DMS153 (cell line): Measurements from ENCODE around the gene VDAC2.
"Not testable (repeated sequence)": the region's sequence is repeated elsewhere in the genome, so short reads cannot be mapped to it uniquely, and the experiment has no call there.

Source experiments
- DNase-seq: peaks from one replicate; lab custom pipeline; 2025; lab: John Stamatoyannopoulos, UW

The VDAC2 gene

DNA sequence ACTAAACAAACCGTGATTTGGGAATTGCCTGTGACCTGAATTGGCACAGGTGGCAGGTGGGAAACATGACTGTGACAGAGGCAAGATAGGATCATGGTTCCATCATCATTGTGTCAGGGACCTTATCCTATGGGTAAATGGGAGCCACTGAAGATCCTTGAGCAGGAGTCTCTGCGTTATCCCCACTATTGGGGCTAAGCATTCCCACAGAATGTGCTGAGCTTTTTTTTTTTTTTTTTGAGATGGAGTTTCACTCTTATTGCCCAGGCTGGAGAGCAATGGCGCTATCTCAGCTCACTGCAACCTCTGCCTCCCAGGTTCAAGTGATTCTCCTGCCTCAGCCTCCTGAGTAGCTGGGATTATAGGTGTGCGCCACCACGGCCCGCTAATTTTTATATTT, 10.6 kb upstream of the VDAC2 start:
- DNase-seq = not testable (repeated sequence)

DNA sequence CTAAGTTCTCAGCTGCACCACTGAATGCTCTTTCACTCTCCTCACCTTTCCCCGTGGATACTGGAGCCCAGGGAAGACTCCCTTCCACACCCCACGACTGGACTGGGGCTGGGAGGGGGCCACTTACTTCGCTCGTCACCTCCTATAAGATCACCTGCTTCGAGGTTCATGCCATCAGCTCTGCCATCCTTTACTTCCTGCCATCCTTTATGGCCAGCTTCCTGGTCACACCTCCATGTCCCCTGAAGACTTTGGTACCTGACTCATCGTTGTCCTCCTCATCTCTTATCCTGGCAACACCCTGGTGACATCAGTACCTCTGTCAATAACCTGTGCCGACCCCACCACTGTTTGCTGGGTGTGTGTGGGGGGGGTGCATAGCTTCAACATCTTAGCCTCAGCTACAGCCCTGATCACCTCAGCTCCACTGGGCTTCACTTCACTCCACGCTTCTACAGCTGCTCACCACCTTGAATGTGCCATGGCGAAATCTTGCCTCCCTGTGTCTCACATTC, 8.7 kb upstream of the VDAC2 start:
- DNase-seq = no peak

DNA sequence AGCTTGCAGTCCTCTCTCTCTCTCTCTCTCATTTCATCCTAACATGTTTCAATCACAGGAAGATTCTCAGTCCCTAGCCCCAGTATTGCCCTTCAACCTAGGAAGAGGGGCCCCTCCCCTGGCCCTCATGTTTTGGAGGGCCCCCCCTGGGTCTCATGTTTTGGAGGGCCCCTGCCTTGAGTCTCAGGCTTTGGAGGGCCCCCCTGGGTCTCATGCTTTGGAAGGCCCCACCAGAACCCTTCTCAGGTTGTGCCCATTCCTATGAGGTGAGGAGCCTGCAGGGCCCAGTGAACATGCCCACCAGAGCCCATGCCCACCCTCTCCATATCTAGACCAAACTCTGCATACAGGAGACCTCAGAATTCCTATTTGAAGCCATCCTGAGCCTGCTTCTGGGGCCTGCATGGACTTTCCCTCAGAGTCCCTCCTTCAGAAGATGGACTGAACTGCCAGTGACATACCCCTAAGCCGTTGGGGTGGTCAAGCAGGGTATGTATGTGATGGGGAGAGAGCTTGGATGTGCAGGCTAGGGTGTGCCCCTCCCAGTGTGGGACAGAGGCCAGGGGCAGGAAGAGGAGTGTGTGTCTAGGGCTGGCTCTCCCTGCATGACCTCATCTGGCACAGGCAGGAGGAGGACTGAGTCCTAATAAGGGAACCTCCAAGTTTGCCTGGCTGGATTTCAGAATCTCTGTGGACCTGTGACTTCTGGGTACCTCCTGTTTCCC, 8.1 kb upstream of the VDAC2 start:
- DNase-seq = no peak

DNA sequence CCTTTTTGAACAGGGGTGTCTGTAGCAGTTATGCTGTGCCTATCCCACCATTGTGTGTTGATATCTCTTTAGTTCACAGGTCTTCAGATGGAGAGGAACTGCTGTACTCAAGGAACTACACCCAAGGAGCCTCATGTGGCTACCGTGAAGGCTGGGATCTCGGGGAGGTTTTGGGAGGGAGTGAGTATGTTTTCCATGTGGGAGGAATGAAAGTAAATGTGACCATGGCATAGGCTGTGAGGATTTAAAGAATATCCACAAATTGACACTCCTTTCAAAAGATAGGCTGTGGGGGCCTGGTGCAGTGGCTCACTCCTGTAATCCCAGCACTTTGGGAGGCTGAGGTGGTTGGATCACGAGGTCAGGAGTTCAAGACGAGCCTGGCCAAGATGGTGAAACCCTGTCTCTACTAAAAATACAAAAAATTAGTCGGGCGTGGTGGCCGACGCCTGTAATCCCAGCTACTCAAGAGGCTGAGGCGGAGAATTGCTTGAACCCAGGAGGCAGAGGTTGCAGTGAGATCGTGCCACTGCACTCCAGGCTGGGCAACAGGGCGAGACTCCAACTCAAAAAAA, 7.5 kb upstream of the VDAC2 start:
- not testable (repeated sequence) for DNase-seq

DNA sequence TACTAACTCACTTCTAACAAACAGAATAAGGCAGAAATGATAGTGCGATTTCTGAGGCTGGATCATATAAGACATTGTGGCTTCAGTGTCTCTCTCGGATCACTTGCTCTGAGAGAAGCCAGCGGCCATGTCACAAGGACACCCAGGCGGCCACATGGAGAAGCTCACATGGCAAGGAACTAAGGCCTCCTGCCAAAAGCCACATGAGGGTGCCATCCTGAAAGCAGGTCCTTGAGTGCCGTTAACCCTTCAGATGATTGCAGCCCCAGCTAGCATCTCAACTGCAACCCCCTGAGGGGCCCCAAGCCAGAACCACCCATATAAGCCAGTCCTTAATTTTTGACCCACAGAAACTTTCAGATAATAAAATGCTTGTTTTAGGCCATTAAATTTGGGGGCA, 6.9 kb upstream of the VDAC2 start:
- no peak for DNase-seq

DNA sequence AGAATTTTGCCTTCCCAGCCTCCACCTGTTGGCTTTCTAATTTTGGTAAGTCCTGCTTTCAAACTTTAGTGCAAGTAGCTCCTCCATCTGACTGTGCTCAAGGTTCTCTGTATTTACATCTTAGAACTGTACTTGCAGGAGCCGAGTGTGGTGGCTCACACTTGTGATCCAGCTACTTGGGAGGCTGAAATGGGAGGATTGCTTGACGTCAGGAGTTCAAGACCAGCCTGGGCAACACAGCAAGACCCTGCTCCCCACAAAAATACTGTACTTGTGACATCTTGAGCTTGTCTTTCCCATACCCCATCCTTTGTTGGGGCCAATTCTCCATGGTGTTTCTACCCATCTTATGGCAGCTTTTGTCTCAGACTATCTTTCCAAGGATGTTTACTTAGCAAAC, 4.7 kb upstream of the VDAC2 start:
- DNase-seq = no peak

DNA sequence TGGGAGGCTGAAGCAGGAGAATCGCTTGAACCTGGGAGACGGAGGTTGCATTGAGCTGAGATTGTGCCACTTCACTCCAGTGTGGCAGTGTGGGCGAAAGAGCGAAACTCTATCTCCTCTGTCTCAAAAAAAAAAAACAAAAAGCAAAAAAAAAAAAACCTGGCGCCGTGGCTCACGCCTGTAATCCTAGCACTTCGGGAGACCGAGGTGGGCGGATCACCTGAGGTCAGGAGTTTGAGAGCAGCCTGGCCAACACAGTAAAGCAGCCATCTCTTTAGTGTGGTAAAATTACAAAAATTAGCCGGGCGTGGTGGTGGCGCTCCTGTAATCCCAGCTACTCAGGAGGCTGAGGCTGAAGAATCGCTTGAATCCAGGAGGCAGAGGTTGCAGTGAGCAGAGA, 4.0 kb upstream of the VDAC2 start:
- DNase-seq = not testable (repeated sequence)

DNA sequence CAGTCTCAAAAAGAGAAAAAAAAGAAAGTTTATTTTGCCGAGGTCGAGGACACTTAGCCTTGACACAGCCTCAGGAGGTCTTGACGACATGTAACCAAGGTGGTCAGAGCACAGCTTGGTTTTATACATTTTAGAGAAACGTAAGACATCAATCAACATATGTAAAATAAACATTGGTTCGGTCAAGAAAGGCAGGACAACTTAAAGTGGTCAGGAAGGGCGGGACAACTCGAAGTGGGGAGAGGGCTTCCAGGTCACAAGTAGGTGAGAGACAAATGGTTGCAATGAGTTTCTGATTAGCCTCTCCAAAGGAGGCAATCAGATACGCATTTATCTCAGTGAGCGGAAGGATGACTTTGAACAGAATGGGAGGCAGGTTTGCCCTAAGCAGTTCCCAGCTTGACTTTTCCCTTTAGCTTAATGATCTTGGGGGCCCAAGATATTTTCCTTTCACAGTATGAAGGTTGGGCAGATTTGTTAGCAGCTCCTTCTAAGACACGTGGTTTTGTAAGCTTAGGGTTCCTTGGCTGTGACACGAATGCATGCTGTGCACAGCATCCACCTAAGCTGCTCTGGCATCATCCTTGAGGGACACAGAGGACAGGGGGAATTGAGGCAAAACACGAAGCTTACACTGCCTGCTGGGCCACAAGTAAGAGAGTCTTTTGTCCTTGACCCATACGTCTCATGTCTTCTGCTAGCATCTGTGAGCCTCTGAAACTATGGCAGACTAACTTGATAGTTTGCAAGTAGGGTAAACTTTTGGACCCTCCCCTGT, 3.3 kb upstream of the VDAC2 start:
- no peak for DNase-seq

DNA sequence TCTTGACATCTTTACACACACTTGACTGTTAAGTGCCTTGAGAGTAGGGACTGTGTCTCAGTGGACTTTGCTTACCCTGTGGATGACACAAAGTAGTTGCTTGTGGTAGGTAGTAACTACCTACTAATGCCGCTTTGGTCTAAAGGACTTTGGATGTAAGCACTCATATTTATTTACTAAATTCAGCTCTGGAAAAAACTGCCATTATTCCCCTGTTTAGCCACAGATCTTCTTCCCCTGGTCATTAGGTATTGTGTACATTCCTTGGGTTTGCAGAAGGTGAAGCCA, 2.8 kb upstream of the VDAC2 start:
- no peak for DNase-seq

DNA sequence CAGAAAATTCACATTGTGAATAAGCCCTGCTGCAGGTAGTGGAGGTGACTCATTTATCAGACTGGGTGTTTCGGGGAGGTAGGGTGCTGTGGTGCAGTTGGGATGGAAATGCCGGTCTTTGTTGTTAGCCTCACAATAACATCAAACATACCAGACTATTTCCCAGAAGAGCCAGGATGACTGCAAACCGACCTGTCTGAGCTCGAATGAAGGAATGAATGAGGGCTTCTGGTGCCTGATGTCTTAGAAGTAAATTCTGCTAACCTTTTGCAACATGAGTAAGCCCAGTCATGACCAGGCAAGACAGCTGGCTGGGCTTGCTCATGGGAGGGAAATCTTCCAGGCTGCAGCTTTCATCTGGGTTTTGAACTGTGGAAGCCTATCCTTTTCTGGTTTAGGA, 2.4 kb upstream of the VDAC2 start:
- DNase-seq = no peak

DNA sequence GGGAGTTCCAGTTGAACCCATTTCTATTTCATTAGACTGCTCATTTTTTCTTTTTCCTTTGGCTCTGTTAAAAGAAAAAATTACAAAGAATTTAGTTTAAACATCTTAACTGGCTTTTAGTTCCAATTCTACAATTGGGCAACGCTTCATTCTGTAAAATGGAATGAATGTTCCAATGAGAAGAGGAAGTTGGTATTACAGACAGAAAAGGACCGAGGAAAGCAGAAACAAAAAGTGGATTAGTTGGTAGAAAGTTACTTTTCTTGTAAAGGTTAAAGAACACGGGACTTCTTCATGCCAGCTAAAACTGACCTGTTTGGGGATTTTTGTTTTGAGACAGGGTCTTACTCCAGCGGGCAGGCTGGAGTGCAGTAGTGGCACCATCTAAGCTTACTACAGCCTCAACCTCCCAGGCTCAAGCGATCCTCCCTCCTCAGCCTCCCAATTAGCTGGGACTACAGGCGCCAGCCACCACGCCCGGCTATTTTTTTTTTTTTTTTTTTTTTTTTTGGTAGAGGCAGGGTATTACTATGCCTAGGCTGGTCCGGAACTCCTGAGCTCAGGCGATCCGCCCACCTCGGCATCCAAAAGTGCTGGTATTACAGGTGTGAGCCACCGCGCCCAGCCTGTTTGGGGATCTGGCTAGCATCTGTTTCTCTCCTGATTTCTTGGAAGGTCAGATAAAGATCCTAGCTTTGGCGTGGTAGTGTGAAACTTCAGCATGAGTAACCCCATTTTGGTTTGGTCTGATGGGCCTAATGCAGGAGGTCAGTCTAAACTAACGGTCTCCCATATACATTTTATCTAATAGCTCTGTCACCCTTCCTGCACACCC, 1.3 kb upstream of the VDAC2 start:
- no peak for DNase-seq

DNA sequence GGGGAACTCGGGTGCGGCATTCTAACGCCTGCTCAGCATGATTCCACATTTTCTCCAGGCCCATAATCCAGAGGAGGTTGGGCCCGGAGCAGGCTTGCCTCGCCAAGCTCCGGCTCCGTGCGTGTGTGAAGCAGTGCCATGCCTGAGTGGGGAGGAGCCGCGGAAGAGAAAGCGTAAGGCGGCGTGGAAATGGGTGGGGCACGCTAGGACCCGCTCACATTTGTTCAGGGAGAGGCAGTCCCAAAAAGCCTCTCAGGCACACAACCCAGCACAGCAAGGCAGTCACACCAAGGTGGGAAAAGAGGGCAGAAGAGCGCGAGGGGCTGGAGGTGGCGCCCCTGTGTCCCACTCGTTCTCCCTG, 695 bp upstream of the VDAC2 start:
- peak; percentile 37 for DNase-seq

DNA sequence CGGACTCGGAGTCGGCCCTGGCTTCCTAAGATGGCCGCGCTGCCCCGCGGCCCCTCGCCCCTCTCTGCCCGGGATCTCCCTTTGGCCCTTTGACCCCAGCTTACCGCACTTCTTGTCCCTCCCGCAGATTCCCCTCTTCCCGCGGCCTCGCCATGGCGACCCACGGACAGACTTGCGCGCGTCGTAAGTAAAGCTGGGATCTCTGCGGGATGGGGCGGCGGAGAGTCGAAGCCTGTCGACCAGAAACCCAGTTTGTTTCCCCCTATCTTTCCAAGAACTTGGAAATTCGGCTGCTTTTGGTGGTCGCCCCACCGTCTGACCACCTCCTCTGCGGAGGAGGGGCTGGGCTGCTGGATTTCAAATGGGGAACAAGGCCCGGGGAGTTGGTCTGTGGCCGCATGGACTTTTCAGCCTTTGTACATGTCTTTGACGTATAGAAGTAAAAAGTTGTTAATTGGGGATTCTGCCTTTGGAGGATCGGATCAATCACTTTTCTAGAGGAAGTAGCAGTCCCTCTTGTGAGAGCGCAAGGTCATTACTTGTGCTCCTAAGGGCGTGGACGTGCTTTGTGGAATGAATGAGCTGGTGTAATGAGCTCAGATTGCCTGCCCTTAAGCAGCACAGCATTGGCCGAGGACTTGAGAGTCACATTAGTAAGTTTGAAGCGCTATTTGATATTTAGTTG, 553 bp downstream of the VDAC2 start:
- DNase-seq = peak; percentile 14

DNA sequence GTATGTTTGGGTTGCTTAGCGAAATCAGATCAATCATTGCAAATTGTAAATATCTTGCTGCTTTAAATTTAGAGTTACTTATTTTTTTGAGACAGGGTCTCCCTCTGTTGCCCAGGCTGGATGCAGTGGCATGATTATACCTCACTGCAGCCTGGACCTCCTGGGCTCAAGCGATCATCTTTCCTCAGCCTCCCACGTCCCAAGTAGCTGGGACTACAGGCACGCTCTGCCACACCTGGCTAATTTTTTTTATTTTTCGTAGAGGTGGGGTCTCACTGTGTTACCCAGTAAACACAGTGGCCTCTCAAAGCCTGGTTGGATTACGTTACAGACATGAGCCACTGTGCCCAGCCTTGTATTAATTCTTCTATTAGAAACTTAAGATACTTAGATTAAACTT, 1.7 kb downstream of the VDAC2 start:
- no peak for DNase-seq

DNA sequence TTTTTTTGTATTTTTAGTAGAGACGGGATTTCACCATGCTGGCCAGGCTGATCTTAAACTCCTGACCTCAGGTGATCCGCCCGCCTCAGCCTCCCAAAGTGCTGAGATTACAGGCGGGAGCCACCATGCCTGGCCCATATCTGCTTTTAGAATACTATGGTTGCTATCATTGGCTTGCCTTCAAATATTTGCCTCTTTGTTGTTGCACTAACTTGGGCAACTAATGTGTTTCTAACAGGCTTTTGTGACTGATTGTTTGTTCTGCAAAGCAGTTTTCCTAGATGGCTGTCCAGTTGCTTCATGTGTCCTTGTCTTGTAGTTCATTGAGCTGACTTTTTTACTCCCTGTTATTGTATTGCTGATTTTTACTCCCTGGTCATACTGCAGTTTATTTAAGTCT, 9.7 kb downstream of the VDAC2 start:
- DNase-seq = no peak

DNA sequence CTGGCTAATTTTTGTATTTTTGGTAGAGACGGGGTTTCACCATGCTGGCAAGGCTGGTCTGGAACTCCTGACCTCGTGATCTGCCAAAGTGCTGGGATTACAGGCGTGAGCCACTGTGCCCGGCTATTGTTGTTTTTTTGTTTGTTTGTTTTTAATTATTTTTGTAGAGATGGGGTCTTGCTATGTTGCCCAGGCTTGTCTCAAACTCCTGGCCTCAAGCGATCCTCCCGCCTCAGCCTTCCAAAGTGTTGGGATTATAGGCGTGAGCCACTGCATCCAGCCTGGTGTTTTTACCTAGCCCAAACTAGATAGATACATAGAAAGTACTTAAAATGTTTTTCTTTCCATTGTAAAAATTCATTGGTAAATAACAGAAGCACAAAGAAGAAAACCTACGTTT, 10.9 kb downstream of the VDAC2 start:
- not testable (repeated sequence) for DNase-seq

DNA sequence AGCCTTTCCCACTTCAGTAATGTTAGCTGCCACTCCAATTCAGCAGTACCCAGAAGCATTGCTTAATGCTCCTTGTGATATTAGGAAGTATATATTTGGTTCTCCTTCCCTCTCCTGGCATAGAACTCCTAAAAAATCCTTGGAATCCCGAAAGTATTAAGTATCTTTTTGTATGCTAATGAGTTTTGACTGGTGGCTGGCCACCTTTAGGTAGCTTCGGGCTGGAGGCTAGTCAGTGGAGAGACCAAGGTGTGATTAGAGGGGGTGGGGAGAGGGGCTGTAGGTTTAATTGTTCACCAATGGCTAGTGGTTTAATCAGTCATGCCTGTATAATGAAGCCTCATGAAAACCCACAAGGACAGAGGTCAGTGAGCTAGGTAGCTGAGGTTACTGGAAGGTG, 12.9 kb downstream of the VDAC2 start:
- no peak for DNase-seq

DNA sequence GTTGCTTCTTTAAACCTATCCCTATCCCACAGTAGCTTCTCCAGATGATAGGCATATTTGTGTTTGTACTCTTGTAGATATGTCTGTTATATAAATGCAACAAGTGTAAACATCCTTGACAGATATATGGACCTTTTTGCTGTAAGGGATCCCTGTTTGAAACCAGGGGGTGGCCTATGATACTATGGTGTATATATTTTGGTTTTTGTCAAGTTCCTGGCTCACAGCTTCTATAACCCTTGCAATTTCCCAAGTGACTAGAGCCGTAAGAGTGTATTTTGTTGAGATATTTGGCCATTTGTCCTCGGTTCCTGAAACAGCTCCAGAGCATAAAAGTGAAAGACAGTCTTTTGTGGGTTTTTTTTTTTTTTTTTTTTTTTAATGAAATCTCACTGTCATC, 15.5 kb downstream of the VDAC2 start:
- DNase-seq = no peak

DNA sequence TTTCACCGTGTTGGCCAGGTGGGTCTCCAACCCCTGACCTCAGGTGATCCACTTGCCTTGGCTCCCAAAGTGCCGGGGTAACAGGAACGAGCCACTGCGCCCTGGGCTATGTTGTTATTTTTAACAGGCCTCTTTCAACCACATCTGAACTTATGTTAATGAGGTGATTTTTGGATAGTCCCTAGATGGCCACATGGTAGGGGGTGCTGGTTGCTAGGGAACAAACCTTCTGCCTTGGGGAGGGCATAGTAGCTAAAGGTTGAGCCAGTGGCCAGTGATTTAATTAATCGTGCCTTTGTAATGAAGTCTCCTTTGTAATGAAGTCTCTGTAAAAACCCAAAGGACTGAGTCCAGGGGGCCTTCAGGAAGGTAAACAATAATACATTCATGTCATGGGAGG, 16.1 kb downstream of the VDAC2 start:
- no peak for DNase-seq

DNA sequence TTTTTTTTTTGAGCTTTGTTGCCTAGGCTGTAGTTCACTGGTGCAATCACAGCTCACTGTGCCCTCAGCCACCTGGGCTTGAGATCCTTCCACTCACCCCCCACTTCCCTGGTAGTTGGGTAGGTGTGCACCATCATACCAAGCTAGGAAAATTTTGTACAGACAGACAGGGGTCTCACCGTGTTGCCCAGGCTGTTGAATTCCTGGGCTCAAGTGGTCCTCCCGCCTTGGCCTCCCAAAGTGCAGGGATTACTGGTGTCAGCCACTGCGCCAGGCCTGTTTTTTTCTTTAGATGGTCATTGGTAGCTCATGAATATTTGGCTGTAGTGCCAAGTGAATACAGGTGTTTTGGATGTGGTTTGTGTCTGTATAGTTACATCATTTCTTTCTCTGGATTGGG, 17.7 kb downstream of the VDAC2 start:
- no peak for DNase-seq

DNA sequence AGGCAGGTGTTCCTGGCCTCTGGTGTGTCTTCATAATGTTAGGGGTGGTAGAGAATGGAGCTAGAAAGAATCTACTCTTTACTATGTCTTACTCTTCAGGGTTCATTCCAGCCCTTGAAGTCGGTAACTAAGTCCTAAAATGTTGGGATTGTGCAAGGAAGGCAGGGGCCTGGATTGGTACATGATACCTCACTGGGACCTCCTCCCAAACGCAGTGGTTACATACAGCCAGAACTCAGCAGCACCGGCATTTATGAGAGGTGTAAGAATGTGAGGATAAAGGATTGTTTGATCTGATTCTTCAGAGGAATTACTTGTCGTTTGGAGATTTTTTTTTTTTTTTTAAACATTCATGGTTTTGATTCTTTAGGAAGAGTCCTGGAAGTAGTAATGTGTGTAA, 18.2 kb downstream of the VDAC2 start:
- DNase-seq = no peak

DNA sequence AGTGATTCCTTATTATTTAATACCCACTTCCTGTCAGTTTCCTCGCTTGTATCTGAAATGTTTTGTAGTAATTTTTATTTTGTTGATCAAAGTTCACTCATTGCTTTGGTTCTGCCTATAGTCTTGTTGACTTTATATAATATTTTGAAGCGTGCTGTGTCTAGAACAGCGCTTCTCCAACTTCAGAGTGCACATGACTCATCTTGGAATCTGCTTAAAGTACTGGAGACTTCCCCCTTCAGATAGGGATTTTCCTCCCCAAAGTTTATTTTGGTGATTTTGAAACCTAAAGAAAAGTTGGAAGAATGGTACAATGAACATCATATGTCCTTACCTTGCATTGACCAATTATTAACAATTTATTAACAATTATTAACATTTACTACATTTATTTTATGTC, 19.4 kb downstream of the VDAC2 start:
- no peak for DNase-seq
